B cell (primary cell): ENCODE results near the gene HIPK3. TPM values are rescaled to one million over a fixed set of nuclear protein-coding genes. Genes with fewer than 3 reads are reported as not detected.
"Not testable (repeated sequence)": the region's sequence is repeated elsewhere in the genome, so short reads cannot be mapped to it uniquely, and the experiment has no call there.

Experiments used
- ATAC-seq: fragments of 200-7000 bp; cut with Tn5 transposase; one replicate; pipeline ENCODE4 v1.10.0; 2021; ENCODE audit warnings: low read depth, mild to moderate bottlenecking, moderate number of reproducible peaks, moderate library complexity
- CTCF ChIA-PET: fragments of 350-600 bp; sonication (Branson Sonifier 250); formaldehyde crosslinking; loops from one replicate; lab custom pipeline; 2021; ENCODE audit warnings: antibody characterized with exemption, inconsistent platforms; lab: Charles Lee
- POLR2A ChIA-PET: fragments of 350-600 bp; sonication (Branson Sonifier 250); formaldehyde crosslinking; loops from one replicate; lab custom pipeline; 2021; ENCODE audit warnings: antibody characterized with exemption; lab: Charles Lee
- DNase-seq: peaks from one replicate; pipeline ENCODE4 v3.0.0; 2013
- H2AFZ ChIP-seq: 2 replicates; pipeline ENCODE4 v1.6.1; 2012; ENCODE audit warnings: mild to moderate bottlenecking, low read depth, low read length; ENCODE audit not compliant: insufficient read depth, poor library complexity, severe bottlenecking
- H3K27ac ChIP-seq, 2 donors: 1 replicate in 1 of 2; 2 replicates in 1 of 2; pipeline ENCODE4 v1.5.1; 2012 to 2013; ENCODE audit warnings: low read length in 2 of 2, mild to moderate bottlenecking in 2 of 2, moderate library complexity in 1 of 2
- H3K27me3 ChIP-seq, 4 experiments: fragments of 200-600 bp in 1 of 4; sonication (generic) in 1 of 4; replicated peaks in 1 of 4; 1 replicate in 2 of 4; 2 replicates in 2 of 4; pipeline versions ENCODE4 v1.6.1 to v1.7.0; 2013 to 2016; ENCODE audit warnings: low read length in 3 of 4, mild to moderate bottlenecking in 2 of 4, mixed read lengths in 1 of 4, moderate library complexity in 1 of 4; ENCODE audit not compliant: insufficient read depth in 4 of 4, control insufficient read depth in 3 of 4; ENCODE audit errors: control extremely low read depth in 1 of 4
- H3K36me3 ChIP-seq, 2 experiments: replicated peaks in 1 of 2; 1 replicate in 1 of 2; 2 replicates in 1 of 2; pipeline versions ENCODE4 v1.6.1 to v1.7.1; 2013; ENCODE audit warnings: low read length in 1 of 2; ENCODE audit not compliant: insufficient read depth in 2 of 2, control insufficient read depth in 1 of 2; ENCODE audit errors: control extremely low read depth in 1 of 2, extremely low read depth in 1 of 2
- H3K4me1 ChIP-seq, 2 donors: fragments of 200-600 bp in 1 of 2; sonication (generic) in 1 of 2; 1 replicate in 1 of 2; 2 replicates in 1 of 2; pipeline versions ENCODE4 v1.5.1 to v1.6.1; 2013 to 2017; ENCODE audit warnings: low read length in 2 of 2; ENCODE audit not compliant: control insufficient read depth in 2 of 2, insufficient read depth in 2 of 2
- H3K4me2 ChIP-seq: replicated peaks from 2 replicates; pipeline ENCODE3; 2012; ENCODE audit warnings: mild to moderate bottlenecking, low read depth, low read length; ENCODE audit not compliant: poor library complexity, severe bottlenecking
- H3K4me3 ChIP-seq, 5 experiments: fragments of 200-600 bp in 1 of 5; sonication (generic) in 1 of 5; 1 replicate in 3 of 5; 2 replicates in 2 of 5; pipeline versions ENCODE4 v1.5.1 to v1.7.0; 2011 to 2016; ENCODE audit warnings: low read length in 4 of 5, mild to moderate bottlenecking in 4 of 5, low read depth in 2 of 5, control low read depth in 1 of 5, moderate library complexity in 1 of 5; ENCODE audit not compliant: insufficient read depth in 1 of 5; ENCODE audit errors: control extremely low read depth in 1 of 5, extremely low read depth in 1 of 5
- H3K79me2 ChIP-seq: fragments of 200-600 bp; sonication (generic); one replicate; pipeline ENCODE4 v1.6.0; 2016; ENCODE audit warnings: low read length; ENCODE audit not compliant: control insufficient read depth, insufficient read depth
- H3K9ac ChIP-seq: fragments of 200-600 bp; sonication (generic); 2 replicates; pipeline ENCODE4 v1.6.1; 2017; ENCODE audit warnings: mild to moderate bottlenecking, low read length, moderate library complexity
- H3K9me3 ChIP-seq, 3 donors: one replicate each; pipeline versions ENCODE4 v1.6.1 to v1.7.1; 2013; ENCODE audit warnings: low read length in 2 of 3; ENCODE audit not compliant: control insufficient read depth in 2 of 3, insufficient read depth in 1 of 3; ENCODE audit errors: control extremely low read depth in 1 of 3
- H4K20me1 ChIP-seq: 2 replicates; pipeline ENCODE4 v1.6.0; 2012; ENCODE audit warnings: mild to moderate bottlenecking, low read length; ENCODE audit not compliant: insufficient read depth, control insufficient read depth, poor library complexity, severe bottlenecking
- H3K27ac Mint-ChIP-seq: one replicate; pipeline ENCODE4 v1.8.0; 2021; ENCODE audit warnings: mixed read lengths
- H3K27me3 Mint-ChIP-seq: one replicate; pipeline ENCODE4 v1.8.0; 2021; ENCODE audit warnings: mixed read lengths
- H3K4me1 Mint-ChIP-seq: one replicate; pipeline ENCODE4 v1.8.0; 2021; ENCODE audit warnings: mixed read lengths
- H3K4me3 Mint-ChIP-seq: one replicate; pipeline ENCODE4 v1.8.0; 2021; ENCODE audit warnings: mixed read lengths
- H3K9me3 Mint-ChIP-seq: one replicate; pipeline ENCODE4 v1.8.0; 2022; ENCODE audit warnings: mixed read lengths; ENCODE audit not compliant: insufficient read depth
- CTCF ChIP-seq: fragments of 200-600 bp; IDR thresholded peaks from one replicate; pipeline ENCODE4 v1.8.0; 2022; ENCODE audit warnings: antibody characterized with exemption, mild to moderate bottlenecking
- EZH2 ChIP-seq: IDR thresholded peaks from 2 replicates; pipeline ENCODE4 v1.6.1; 2012; ENCODE audit warnings: borderline replicate concordance, low read depth, mild to moderate bottlenecking, moderate library complexity, low read length; ENCODE audit not compliant: insufficient read depth, poor library complexity, severe bottlenecking
- WGBS: methylation state at CpG from one replicate; pipeline ENCODE4 v1.1.5; 2013; ENCODE audit warnings: missing lambda C conversion rate; ENCODE audit not compliant: insufficient coverage; 5-methylcytosine and 5-hydroxymethylcytosine counted together
- intact Hi-C: fragments of 100-400 bp; cut with micrococcal nuclease; formaldehyde crosslinking; loops from one replicate; pipeline ENCODE4 v1.10.0; 2022
- polyA plus RNA-seq: library from polyadenylated mRNA; depleted of rRNA; stranded (reverse); fragments of >200 nt; gene quantifications from 2 replicates; pipeline ENCODE4 v1.2.3, GENCODE V29; 2012
- total RNA-seq, 2 donors: library from RNA; stranded (reverse); fragments of 120-200 nt in 1 of 2; gene quantifications; 1 replicate in 1 of 2; 2 replicates in 1 of 2; pipeline versions ENCODE4 v1.2.3 to v1.2.4, GENCODE V29; 2013 to 2022

The HIPK3 gene
- total and polyA plus RNA-seq, 2 donors (not counting 1 experiment from before 2014, with no cell fraction given): 13.1 to 81.6 TPM

- ChIA-PET POLR2A (no interaction called here), CTCF (no interaction called here)
- H3K27me3 ChIP-seq: no peaks in the 10 kb centered on the region
- H3K4me1 ChIP-seq: no peaks in the 10 kb centered on the region
- H3K27me3 Mint-ChIP-seq: peaks cover 2% of the 10 kb centered on the region
- H3K9me3 ChIP-seq: no peaks in the 10 kb centered on the region
- H3K27ac Mint-ChIP-seq: no peak overlapping the region
- TF ChIP-seq EZH2 (no peak), CTCF (no peak)
- ATAC-seq (no peak), DNase-seq (no peak)
- 96% methylated on average over 5 of the region's 6 CpGs for WGBS
- H3K9me3 Mint-ChIP-seq: no peaks in the 10 kb centered on the region
- peaks cover 5% of the 10 kb centered on the region for H3K4me1 Mint-ChIP-seq
- H4K20me1 ChIP-seq: no peaks in the 10 kb centered on the region
- H3K27ac ChIP-seq: no peak overlapping the region
- no peak overlapping the region for H3K4me3 ChIP-seq
- no peak overlapping the region for H2AFZ ChIP-seq
- H3K79me2 ChIP-seq: no peaks in the 10 kb centered on the region
- intact Hi-C loops: no loop called here
- no peak overlapping the region for H3K9ac ChIP-seq
- no peaks in the 10 kb centered on the region for H3K36me3 ChIP-seq
- no peak overlapping the region for H3K4me2 ChIP-seq
- H3K4me3 Mint-ChIP-seq: no peak overlapping the region
Measured at GRCh38 chr11:33237039-33237597, 20.1 kb upstream of the HIPK3 start.

- H3K27ac Mint-ChIP-seq: no peak overlapping the region
- ChIA-PET POLR2A (no interaction called here), CTCF (interaction anchor here (0.6 kb wide), 1 partner anchor 1552 kb away, joined by 3 read pairs; no protein-coding TSS in a partner anchor)
- Histone ChIP-seq H3K4me1 (no peaks in the 10 kb centered on the region), H3K4me3 (no peak overlapping the region), H2AFZ (no peak overlapping the region), H3K9ac (no peak overlapping the region), H3K4me2 (no peak overlapping the region), H4K20me1 (no peaks in the 10 kb centered on the region), H3K27ac (no peak overlapping the region), H3K27me3 (peaks cover 0 to 2% (median 0%) of the 10 kb centered on the region in 4 experiments), H3K9me3 (peaks cover 0 to 4% (median 0%) of the 10 kb centered on the region in 3 donors), H3K79me2 (no peaks in the 10 kb centered on the region), H3K36me3 (no peaks in the 10 kb centered on the region)
- no peak overlapping the region for H3K4me3 Mint-ChIP-seq
- ATAC-seq (no peak), DNase-seq (no peak)
- no peaks in the 10 kb centered on the region for H3K9me3 Mint-ChIP-seq
- intact Hi-C loops: no loop called here
- 100% methylated on average over 1 of the region's 2 CpGs for WGBS
- H3K27me3 Mint-ChIP-seq: peaks cover 14% of the 10 kb centered on the region
- no peaks in the 10 kb centered on the region for H3K4me1 Mint-ChIP-seq
- no peak for TF ChIP-seq EZH2
- TF ChIP-seq CTCF: no peak
Measured at GRCh38 chr11:33242575-33242974, 14.6 kb upstream of the HIPK3 start.

GRCh38 chr11:33243654-33244053 lies 13.5 kb upstream of the HIPK3 start:
- H3K4me3 Mint-ChIP-seq, H2AFZ ChIP-seq, CTCF ChIA-PET, H3K79me2 ChIP-seq, H4K20me1 ChIP-seq, H3K9me3 Mint-ChIP-seq, H3K4me2 ChIP-seq, H3K27me3 ChIP-seq, intact Hi-C loops, H3K4me3 ChIP-seq, H3K9me3 ChIP-seq, DNase-seq, H3K4me1 ChIP-seq, H3K9ac ChIP-seq, ATAC-seq, H3K4me1 Mint-ChIP-seq, H3K36me3 ChIP-seq, H3K27ac ChIP-seq, H3K27ac Mint-ChIP-seq, POLR2A ChIA-PET: not testable (repeated sequence)
- peaks cover 22% of the 10 kb centered on the region for H3K27me3 Mint-ChIP-seq
- over 99% methylated on average over 23 of the region's 35 CpGs for WGBS
